GM12872 (cell line): Measurements from ENCODE around the gene PHACTR3.

Experiments used
- CTCF ChIP-seq: IDR thresholded peaks from 3 replicates; pipeline ENCODE4 v1.5.1; 2011; ENCODE audit warnings: low read depth, mild to moderate bottlenecking, low read length, moderate library complexity; ENCODE audit not compliant: insufficient read depth

PHACTR3 gene

GRCh38 chr20:59673288-59673997, 69.1 kb downstream of the PHACTR3 start:
- no peak for TF ChIP-seq CTCF

GRCh38 chr20:59673998-59674445, 69.7 kb downstream of the PHACTR3 start:
- no peak for TF ChIP-seq CTCF

GRCh38 chr20:59676126-59676850, 71.9 kb downstream of the PHACTR3 start:
- no peak for TF ChIP-seq CTCF

- no peak for TF ChIP-seq CTCF
These were observed 72.5 kb downstream of the PHACTR3 start for GRCh38 chr20:59676851-59677182.

GRCh38 chr20:59677586-59677985, 73.2 kb downstream of the PHACTR3 start:
- no peak for TF ChIP-seq CTCF

GRCh38 chr20:59678288-59678687, 73.9 kb downstream of the PHACTR3 start:
- TF ChIP-seq CTCF: no peak

- TF ChIP-seq CTCF: no peak
These were observed 74.6 kb downstream of the PHACTR3 start for GRCh38 chr20:59678951-59679350.
